ENCODE results near the gene G3BP1.

The G3BP1 gene

GRCh38 chr5:151764801-151765200 is 7.0 kb upstream of the G3BP1 start:
- no peak for TF ChIP-seq CTCF (IDR thresholded peaks at IDR 0.05; ENCODE audit: low read length, missing control alignments)
- no peak overlapping the region for H3K4me3 ChIP-seq (replicated peaks; ENCODE audit: low read depth, low read length)
- DNase-seq (ENCODE audit: low read depth) = no peak

- no peak for DNase-seq (ENCODE audit: low read depth)
- no peak overlapping the region for H3K4me3 ChIP-seq (replicated peaks; ENCODE audit: low read depth, low read length)
- no peak for TF ChIP-seq CTCF (IDR thresholded peaks at IDR 0.05; ENCODE audit: low read length, missing control alignments)
Observed at GRCh38 chr5:151766975-151767374, 4.8 kb upstream of the G3BP1 start.

- H3K4me3 ChIP-seq (replicated peaks; ENCODE audit: low read depth, low read length) = peak overlapping the region; percentile 56
- DNase-seq (ENCODE audit: low read depth) = peak; percentile 84
- no peak for TF ChIP-seq CTCF (IDR thresholded peaks at IDR 0.05; ENCODE audit: low read length, missing control alignments)
Observed at GRCh38 chr5:151770383-151771258, 1.1 kb upstream of the G3BP1 start.

GRCh38 chr5:151772029-151772845 is 483 bp downstream of the G3BP1 start:
- peak; percentile 34 for DNase-seq (ENCODE audit: low read depth)
- H3K4me3 ChIP-seq (replicated peaks; ENCODE audit: low read depth, low read length) = peak overlapping the region; percentile 76
- no peak for TF ChIP-seq CTCF (IDR thresholded peaks at IDR 0.05; ENCODE audit: low read length, missing control alignments)

- no peak for TF ChIP-seq CTCF (IDR thresholded peaks at IDR 0.05; ENCODE audit: low read length, missing control alignments)
- peak; percentile 25 for DNase-seq (ENCODE audit: low read depth)
- H3K4me3 ChIP-seq (replicated peaks; ENCODE audit: low read depth, low read length) = peak overlapping the region; percentile 76
Observed at GRCh38 chr5:151772846-151773561, 1.2 kb downstream of the G3BP1 start.

GRCh38 chr5:151773951-151774350 is 2.2 kb downstream of the G3BP1 start:
- peak overlapping the region; percentile 76 for H3K4me3 ChIP-seq (replicated peaks; ENCODE audit: low read depth, low read length)
- no peak for DNase-seq (ENCODE audit: low read depth)
- TF ChIP-seq CTCF (IDR thresholded peaks at IDR 0.05; ENCODE audit: low read length, missing control alignments) = no peak

All from fibroblast of pulmonary artery (primary cell).